Fibroblast of lung (primary cell): ENCODE data around the gene TLX2. TPM values are rescaled to one million over a fixed set of nuclear protein-coding genes. Genes with fewer than 3 reads are reported as not detected.
A peak's percentile ranks its signal among the peaks of the same experiment; 100 is the strongest.

Experiments
- DNase-seq, 2 donors: peaks; one replicate each; pipeline versions ENCODE4 v3.0.0 to v3.0.0-alpha.2; 2010; ENCODE audit warnings: low read depth in 2 of 2
- H2AFZ ChIP-seq: 2 replicates; pipeline ENCODE4 v1.5.1; 2012; ENCODE audit warnings: low read length, control low read depth, inconsistent platforms
- H3K27ac ChIP-seq: 2 replicates; pipeline ENCODE4 v1.5.1; 2011; ENCODE audit warnings: low read length, control low read depth; ENCODE audit not compliant: insufficient read depth
- H3K27me3 ChIP-seq: 2 replicates; pipeline ENCODE4 v1.5.1; 2011; ENCODE audit warnings: mild to moderate bottlenecking, low read length; ENCODE audit not compliant: control insufficient read depth, insufficient read depth
- H3K36me3 ChIP-seq: 2 replicates; pipeline ENCODE4 v1.5.1; 2011; ENCODE audit warnings: low read length; ENCODE audit not compliant: control insufficient read depth, insufficient read depth
- H3K4me1 ChIP-seq: 2 replicates; pipeline ENCODE4 v1.5.1; 2011; ENCODE audit warnings: low read length; ENCODE audit not compliant: control insufficient read depth, insufficient read depth; ENCODE audit errors: extremely low read depth
- H3K4me2 ChIP-seq: 2 replicates; pipeline ENCODE4 v1.5.1; 2011; ENCODE audit warnings: low read length, control low read depth; ENCODE audit not compliant: insufficient read depth; ENCODE audit errors: extremely low read depth
- H3K4me3 ChIP-seq, 4 experiments: fragments of 200-600 bp in 1 of 4; sonication (generic) in 1 of 4; replicated peaks in 1 of 4; 2 replicates each; pipeline ENCODE4 v1.5.1; 2011 to 2016; ENCODE audit warnings: low read length in 4 of 4, low read depth in 3 of 4, mild to moderate bottlenecking in 3 of 4, control low read depth in 2 of 4, inconsistent platforms in 1 of 4, mixed read lengths in 1 of 4; ENCODE audit not compliant: insufficient read depth in 1 of 4; ENCODE audit errors: control extremely low read depth in 1 of 4
- H3K79me2 ChIP-seq: 2 replicates; pipeline ENCODE4 v1.5.1; 2012; ENCODE audit warnings: mild to moderate bottlenecking, low read length, inconsistent platforms; ENCODE audit not compliant: control insufficient read depth, insufficient read depth
- H3K9ac ChIP-seq: 2 replicates; pipeline ENCODE4 v1.5.1; 2011; ENCODE audit warnings: mild to moderate bottlenecking, low read length, control low read depth; ENCODE audit not compliant: insufficient read depth
- H3K9me3 ChIP-seq: 2 replicates; pipeline ENCODE4 v1.5.1; 2012; ENCODE audit warnings: low read depth, low read length; ENCODE audit not compliant: control insufficient read depth, insufficient read depth
- H4K20me1 ChIP-seq: 2 replicates; pipeline ENCODE4 v1.5.1; 2011; ENCODE audit warnings: low read length; ENCODE audit not compliant: control insufficient read depth, insufficient read depth; ENCODE audit errors: extremely low read depth
- CTCF ChIP-seq, 2 donors: IDR thresholded peaks in 1 of 2; conservative IDR thresholded peaks in 1 of 2; 1 replicate in 1 of 2; 2 replicates in 1 of 2; pipeline ENCODE4 v1.5.1; 2011 to 2012; ENCODE audit warnings: low read length in 2 of 2, control low read depth in 1 of 2, inconsistent platforms in 1 of 2, low read depth in 1 of 2, mild to moderate bottlenecking in 1 of 2
- EZH2 ChIP-seq: IDR thresholded peaks from 2 replicates; pipeline ENCODE4 v1.5.1; 2012; ENCODE audit warnings: low read length, control low read depth, mild to moderate bottlenecking; ENCODE audit errors: missing control alignments
- polyA plus RNA-seq, 2 donors: library from polyadenylated mRNA; depleted of rRNA in 1 of 2; stranded (reverse) in 1 of 2; unstranded in 1 of 2; fragments of >200 nt; gene quantifications; 2 replicates each; pipeline ENCODE4 v1.2.1, GENCODE V29; 2011 to 2012; ENCODE audit warnings: missing spikeins in 1 of 2
- total RNA-seq: library from RNA; depleted of rRNA; stranded (reverse); fragments of >200 nt; gene quantifications from 2 replicates; pipeline ENCODE4 v1.2.1, GENCODE V29; 2014

The TLX2 gene
- total and polyA plus RNA-seq, 2 donors (not counting 1 experiment from before 2014, with no cell fraction given) = under 0.01 TPM; not detected in 1

- TF ChIP-seq EZH2 = no peak
- no peak for TF ChIP-seq CTCF (conservative IDR thresholded peaks at IDR 0.05 in 1 of 2, IDR thresholded peaks at IDR 0.05 in 1 of 2; ENCODE audit: low read depth in 1 of 2, low read length in 2 of 2)
- no peaks in the 10 kb centered on the region for H3K79me2 ChIP-seq
- no peaks in the 10 kb centered on the region for H3K27me3 ChIP-seq
- H3K4me3 ChIP-seq = no peak overlapping the region
- H4K20me1 ChIP-seq = no peaks in the 10 kb centered on the region
- H3K27ac ChIP-seq = no peak overlapping the region
- H2AFZ ChIP-seq = no peak overlapping the region
- H3K36me3 ChIP-seq = no peaks in the 10 kb centered on the region
- DNase-seq = no peak
- H3K9ac ChIP-seq = no peak overlapping the region
- H3K4me2 ChIP-seq = no peak overlapping the region
- H3K4me1 ChIP-seq = peaks cover 3% of the 10 kb centered on the region
- no peaks in the 10 kb centered on the region for H3K9me3 ChIP-seq
Observed at GRCh38 chr2:74546004-74546403, 31.8 kb downstream of the TLX2 start.

GRCh38 chr2:74548285-74548899 is 34.1 kb downstream of the TLX2 start:
- H4K20me1 ChIP-seq = no peaks in the 10 kb centered on the region
- peak overlapping the region; percentile 48 for H2AFZ ChIP-seq
- DNase-seq = no peak
- H3K27me3 ChIP-seq = no peaks in the 10 kb centered on the region
- peak overlapping the region; percentile 69 for H3K4me2 ChIP-seq
- TF ChIP-seq EZH2 (no peak), CTCF (conservative IDR thresholded peaks at IDR 0.05 in 1 of 2, IDR thresholded peaks at IDR 0.05 in 1 of 2; ENCODE audit: low read depth in 1 of 2, low read length in 2 of 2) (no peak)
- H3K9ac ChIP-seq = no peak overlapping the region
- H3K4me3 ChIP-seq = peak overlapping the region in 3 of 4 experiments; percentile 35 to 64 (median 51)
- no peaks in the 10 kb centered on the region for H3K36me3 ChIP-seq
- H3K79me2 ChIP-seq = no peaks in the 10 kb centered on the region
- H3K4me1 ChIP-seq = peaks cover 3% of the 10 kb centered on the region
- H3K27ac ChIP-seq = no peak overlapping the region
- no peaks in the 10 kb centered on the region for H3K9me3 ChIP-seq

GRCh38 chr2:74548900-74549826 is 34.9 kb downstream of the TLX2 start:
- Histone ChIP-seq H2AFZ (peak overlapping the region; percentile 36), H3K9ac (peak overlapping the region; percentile 45), H4K20me1 (no peaks in the 10 kb centered on the region), H3K4me1 (peaks cover 3% of the 10 kb centered on the region), H3K79me2 (no peaks in the 10 kb centered on the region), H3K9me3 (no peaks in the 10 kb centered on the region), H3K27ac (no peak overlapping the region), H3K27me3 (no peaks in the 10 kb centered on the region), H3K4me3 (peak overlapping the region; percentile 45 to 64 (median 56)), H3K4me2 (peak overlapping the region; percentile 92), H3K36me3 (no peaks in the 10 kb centered on the region)
- TF ChIP-seq CTCF (conservative IDR thresholded peaks at IDR 0.05 in 1 of 2, IDR thresholded peaks at IDR 0.05 in 1 of 2; ENCODE audit: low read depth in 1 of 2, low read length in 2 of 2) = no peak
- no peak for TF ChIP-seq EZH2
- peak in 1 of 2 donors; percentile 60 for DNase-seq
